Dermis blood vessel endothelial cell (primary cell): ENCODE results near the gene OTUB1. TPM values are rescaled to one million over a fixed set of nuclear protein-coding genes. Genes with fewer than 3 reads are reported as not detected.
"Not testable (repeated sequence)": the region's sequence is repeated elsewhere in the genome, so short reads cannot be mapped to it uniquely, and the experiment has no call there.

Experiments used
- DNase-seq: peaks from one replicate; pipeline ENCODE4 v3.0.0; 2010
- total RNA-seq: library from RNA; depleted of rRNA; stranded (reverse); fragments of >200 nt; gene quantifications from 2 replicates; pipeline ENCODE4 v1.2.3, GENCODE V29; 2014

The OTUB1 gene
- 52.3 and 57.7 TPM in 2 replicates for total RNA-seq

GRCh38 chr11:63986156-63986931 lies at the start of gene OTUB1:
TSS of gene OTUB1 (plus strand) at chr11:63986438. CDS start at chr11:63986457, 19 bp downstream.
- peak; percentile 92 for DNase-seq

GRCh38 chr11:63937713-63938478 lies 48.3 kb upstream of the OTUB1 start:
- DNase-seq, result no peak

- peak; percentile 97 for DNase-seq
Observed at GRCh38 chr11:63938479-63939396, 47.5 kb upstream of the OTUB1 start, which contains the start of gene NAA40. TSS of gene NAA40 (plus strand) at chr11:63939002. CDS start at chr11:63939097, 95 bp downstream.

- peak; percentile 41 for DNase-seq
Observed at GRCh38 chr11:63939397-63939891, 46.8 kb upstream of the OTUB1 start.

- no peak for DNase-seq
Observed at GRCh38 chr11:63940786-63941185, 45.5 kb upstream of the OTUB1 start.

GRCh38 chr11:63941901-63942300 lies 44.3 kb upstream of the OTUB1 start:
- DNase-seq, result no peak

GRCh38 chr11:63942803-63943202 lies 43.4 kb upstream of the OTUB1 start:
- DNase-seq, result no peak

GRCh38 chr11:63944987-63945386 lies 41.3 kb upstream of the OTUB1 start:
- DNase-seq, result no peak

- DNase-seq, result peak; percentile 78
Observed at GRCh38 chr11:63945477-63946163, 40.6 kb upstream of the OTUB1 start.

- no peak for DNase-seq
Observed at GRCh38 chr11:63951779-63952536, 34.3 kb upstream of the OTUB1 start.

GRCh38 chr11:63952570-63952969 lies 33.7 kb upstream of the OTUB1 start:
- no peak for DNase-seq

GRCh38 chr11:63958008-63958407 lies 28.2 kb upstream of the OTUB1 start:
- DNase-seq, result no peak

GRCh38 chr11:63961608-63962412 lies 24.4 kb upstream of the OTUB1 start:
- no peak for DNase-seq

- DNase-seq, result not testable (repeated sequence)
Observed at GRCh38 chr11:63963895-63964294, 22.3 kb upstream of the OTUB1 start.

- no peak for DNase-seq
Observed at GRCh38 chr11:63966444-63966843, 19.8 kb upstream of the OTUB1 start.

- DNase-seq, result no peak
Observed at GRCh38 chr11:63969461-63969860, 16.8 kb upstream of the OTUB1 start.

GRCh38 chr11:63970902-63971301 lies 15.3 kb upstream of the OTUB1 start:
- DNase-seq, result no peak

- DNase-seq, result not testable (repeated sequence)
Observed at GRCh38 chr11:63973912-63974258, 12.4 kb upstream of the OTUB1 start.

- peak; percentile 100 for DNase-seq
Observed at GRCh38 chr11:63974259-63975143, 11.7 kb upstream of the OTUB1 start, which contains the start of gene COX8A. TSS of gene COX8A (plus strand) at chr11:63974620. CDS start at chr11:63974681, 61 bp downstream.
